Measurements from ENCODE around the gene MBOAT1.

Gene MBOAT1

GRCh38 chr6:20113649-20114224, 98.5 kb downstream of the MBOAT1 start:
- H3K4me3 ChIP-seq (ENCODE audit: low read length in 2 of 2): no peak overlapping the region
- no peaks in the 10 kb centered on the region for H3K27me3 ChIP-seq (ENCODE audit: control insufficient read depth in 2 of 2, insufficient read depth in 2 of 2, low read length in 2 of 2)
- H3K27ac ChIP-seq (ENCODE audit: low read depth in 2 of 2, low read length in 2 of 2): no peak overlapping the region
- no peaks in the 10 kb centered on the region for H3K4me1 ChIP-seq (ENCODE audit: control insufficient read depth in 2 of 2, insufficient read depth in 2 of 2, low read length in 2 of 2)
- peaks cover 49 to 65% of the 10 kb centered on the region in 2 donors for H3K36me3 ChIP-seq (ENCODE audit: control insufficient read depth in 2 of 2, insufficient read depth in 2 of 2, low read length in 2 of 2)
- H3K9me3 ChIP-seq (ENCODE audit: control insufficient read depth in 2 of 2, low read length in 2 of 2): no peaks in the 10 kb centered on the region
- H3K9ac ChIP-seq (ENCODE audit: low read depth in 1 of 2, low read length in 2 of 2): no peak overlapping the region

- H3K4me1 ChIP-seq (ENCODE audit: control insufficient read depth in 2 of 2, insufficient read depth in 2 of 2, low read length in 2 of 2): no peaks in the 10 kb centered on the region
- no peak overlapping the region for H3K27ac ChIP-seq (ENCODE audit: low read depth in 2 of 2, low read length in 2 of 2)
- H3K27me3 ChIP-seq (ENCODE audit: control insufficient read depth in 2 of 2, insufficient read depth in 2 of 2, low read length in 2 of 2): no peaks in the 10 kb centered on the region
- H3K9ac ChIP-seq (ENCODE audit: low read depth in 1 of 2, low read length in 2 of 2): no peak overlapping the region
- no peaks in the 10 kb centered on the region for H3K9me3 ChIP-seq (ENCODE audit: control insufficient read depth in 2 of 2, low read length in 2 of 2)
- no peak overlapping the region for H3K4me3 ChIP-seq (ENCODE audit: low read length in 2 of 2)
- peaks cover 48 to 65% of the 10 kb centered on the region in 2 donors for H3K36me3 ChIP-seq (ENCODE audit: control insufficient read depth in 2 of 2, insufficient read depth in 2 of 2, low read length in 2 of 2)
These were observed 99.4 kb downstream of the MBOAT1 start for GRCh38 chr6:20112841-20113240.

- Histone ChIP-seq H3K4me3 (ENCODE audit: low read length in 2 of 2) (no peak overlapping the region), H3K4me1 (ENCODE audit: control insufficient read depth in 2 of 2, insufficient read depth in 2 of 2, low read length in 2 of 2) (no peaks in the 10 kb centered on the region), H3K27ac (ENCODE audit: low read depth in 2 of 2, low read length in 2 of 2) (no peak overlapping the region), H3K27me3 (ENCODE audit: control insufficient read depth in 2 of 2, insufficient read depth in 2 of 2, low read length in 2 of 2) (no peaks in the 10 kb centered on the region), H3K36me3 (ENCODE audit: control insufficient read depth in 2 of 2, insufficient read depth in 2 of 2, low read length in 2 of 2) (peaks cover 46 to 63% of the 10 kb centered on the region in 2 donors), H3K9me3 (ENCODE audit: control insufficient read depth in 2 of 2, low read length in 2 of 2) (no peaks in the 10 kb centered on the region), H3K9ac (ENCODE audit: low read depth in 1 of 2, low read length in 2 of 2) (no peak overlapping the region)
These were observed 100.0 kb downstream of the MBOAT1 start for GRCh38 chr6:20112241-20112640.

GRCh38 chr6:20110478-20110877, 101.8 kb downstream of the MBOAT1 start:
- H3K9me3 ChIP-seq (ENCODE audit: control insufficient read depth in 2 of 2, low read length in 2 of 2): no peaks in the 10 kb centered on the region
- H3K36me3 ChIP-seq (ENCODE audit: control insufficient read depth in 2 of 2, insufficient read depth in 2 of 2, low read length in 2 of 2): peaks cover 48 to 63% of the 10 kb centered on the region in 2 donors

GRCh38 chr6:20109526-20109925, 102.7 kb downstream of the MBOAT1 start:
- peaks cover 48 to 60% of the 10 kb centered on the region in 2 donors for H3K36me3 ChIP-seq (ENCODE audit: control insufficient read depth in 2 of 2, insufficient read depth in 2 of 2, low read length in 2 of 2)

More at GRCh38 chr6:20110478-20110877, 101.8 kb downstream of the MBOAT1 start:
- Histone ChIP-seq H3K9ac (ENCODE audit: low read depth in 1 of 2, low read length in 2 of 2) (no peak overlapping the region), H3K4me3 (ENCODE audit: low read length in 2 of 2) (no peak overlapping the region), H3K27ac (ENCODE audit: low read depth in 2 of 2, low read length in 2 of 2) (no peak overlapping the region), H3K4me1 (ENCODE audit: control insufficient read depth in 2 of 2, insufficient read depth in 2 of 2, low read length in 2 of 2) (no peaks in the 10 kb centered on the region), H3K27me3 (ENCODE audit: control insufficient read depth in 2 of 2, insufficient read depth in 2 of 2, low read length in 2 of 2) (no peaks in the 10 kb centered on the region)

GRCh38 chr6:20105838-20106237, 106.4 kb downstream of the MBOAT1 start:
- H3K4me3 ChIP-seq (ENCODE audit: low read length in 2 of 2): no peak overlapping the region
- no peaks in the 10 kb centered on the region for H3K27me3 ChIP-seq (ENCODE audit: control insufficient read depth in 2 of 2, insufficient read depth in 2 of 2, low read length in 2 of 2)
- H3K36me3 ChIP-seq (ENCODE audit: control insufficient read depth in 2 of 2, insufficient read depth in 2 of 2, low read length in 2 of 2): peaks cover 39 to 45% of the 10 kb centered on the region in 2 donors
- no peak overlapping the region for H3K9ac ChIP-seq (ENCODE audit: low read depth in 1 of 2, low read length in 2 of 2)
- no peak overlapping the region for H3K27ac ChIP-seq (ENCODE audit: low read depth in 2 of 2, low read length in 2 of 2)
- no peaks in the 10 kb centered on the region for H3K4me1 ChIP-seq (ENCODE audit: control insufficient read depth in 2 of 2, insufficient read depth in 2 of 2, low read length in 2 of 2)
- no peaks in the 10 kb centered on the region for H3K9me3 ChIP-seq (ENCODE audit: control insufficient read depth in 2 of 2, low read length in 2 of 2)

More at GRCh38 chr6:20109526-20109925, 102.7 kb downstream of the MBOAT1 start:
- Histone ChIP-seq H3K9ac (ENCODE audit: low read depth in 1 of 2, low read length in 2 of 2) (no peak overlapping the region), H3K4me1 (ENCODE audit: control insufficient read depth in 2 of 2, insufficient read depth in 2 of 2, low read length in 2 of 2) (no peaks in the 10 kb centered on the region), H3K4me3 (ENCODE audit: low read length in 2 of 2) (no peak overlapping the region), H3K9me3 (ENCODE audit: control insufficient read depth in 2 of 2, low read length in 2 of 2) (no peaks in the 10 kb centered on the region), H3K27ac (ENCODE audit: low read depth in 2 of 2, low read length in 2 of 2) (no peak overlapping the region), H3K27me3 (ENCODE audit: control insufficient read depth in 2 of 2, insufficient read depth in 2 of 2, low read length in 2 of 2) (no peaks in the 10 kb centered on the region)

- no peaks in the 10 kb centered on the region for H3K4me1 ChIP-seq (ENCODE audit: control insufficient read depth in 2 of 2, insufficient read depth in 2 of 2, low read length in 2 of 2)
- H3K9me3 ChIP-seq (ENCODE audit: control insufficient read depth in 2 of 2, low read length in 2 of 2): no peaks in the 10 kb centered on the region
- H3K4me3 ChIP-seq (ENCODE audit: low read length in 2 of 2): no peak overlapping the region
- H3K27ac ChIP-seq (ENCODE audit: low read depth in 2 of 2, low read length in 2 of 2): no peak overlapping the region
- H3K36me3 ChIP-seq (ENCODE audit: control insufficient read depth in 2 of 2, insufficient read depth in 2 of 2, low read length in 2 of 2): peaks cover 48 to 54% of the 10 kb centered on the region in 2 donors
- no peaks in the 10 kb centered on the region for H3K27me3 ChIP-seq (ENCODE audit: control insufficient read depth in 2 of 2, insufficient read depth in 2 of 2, low read length in 2 of 2)
- no peak overlapping the region for H3K9ac ChIP-seq (ENCODE audit: low read depth in 1 of 2, low read length in 2 of 2)
These were observed 107.6 kb downstream of the MBOAT1 start for GRCh38 chr6:20104696-20105095.

- no peaks in the 10 kb centered on the region for H3K4me1 ChIP-seq (ENCODE audit: control insufficient read depth in 2 of 2, insufficient read depth in 2 of 2, low read length in 2 of 2)
- no peak overlapping the region for H3K4me3 ChIP-seq (ENCODE audit: low read length in 2 of 2)
- H3K27ac ChIP-seq (ENCODE audit: low read depth in 2 of 2, low read length in 2 of 2): no peak overlapping the region
- H3K36me3 ChIP-seq (ENCODE audit: control insufficient read depth in 2 of 2, insufficient read depth in 2 of 2, low read length in 2 of 2): peaks cover 43 to 48% of the 10 kb centered on the region in 2 donors
- no peak overlapping the region for H3K9ac ChIP-seq (ENCODE audit: low read depth in 1 of 2, low read length in 2 of 2)
- H3K27me3 ChIP-seq (ENCODE audit: control insufficient read depth in 2 of 2, insufficient read depth in 2 of 2, low read length in 2 of 2): no peaks in the 10 kb centered on the region
- H3K9me3 ChIP-seq (ENCODE audit: control insufficient read depth in 2 of 2, low read length in 2 of 2): no peaks in the 10 kb centered on the region
These were observed 109.7 kb downstream of the MBOAT1 start for GRCh38 chr6:20102397-20103073.

GRCh38 chr6:20099156-20099555, 113.1 kb downstream of the MBOAT1 start:
- H3K36me3 ChIP-seq (ENCODE audit: control insufficient read depth in 2 of 2, insufficient read depth in 2 of 2, low read length in 2 of 2): peaks cover 30 to 36% of the 10 kb centered on the region in 2 donors
- H3K4me3 ChIP-seq (ENCODE audit: low read length in 2 of 2): no peak overlapping the region
- no peaks in the 10 kb centered on the region for H3K4me1 ChIP-seq (ENCODE audit: control insufficient read depth in 2 of 2, insufficient read depth in 2 of 2, low read length in 2 of 2)
- no peaks in the 10 kb centered on the region for H3K27me3 ChIP-seq (ENCODE audit: control insufficient read depth in 2 of 2, insufficient read depth in 2 of 2, low read length in 2 of 2)
- no peak overlapping the region for H3K27ac ChIP-seq (ENCODE audit: low read depth in 2 of 2, low read length in 2 of 2)
- H3K9ac ChIP-seq (ENCODE audit: low read depth in 1 of 2, low read length in 2 of 2): no peak overlapping the region
- H3K9me3 ChIP-seq (ENCODE audit: control insufficient read depth in 2 of 2, low read length in 2 of 2): no peaks in the 10 kb centered on the region

- Histone ChIP-seq H3K4me1 (ENCODE audit: control insufficient read depth in 2 of 2, insufficient read depth in 2 of 2, low read length in 2 of 2) (no peaks in the 10 kb centered on the region), H3K4me3 (ENCODE audit: low read length in 2 of 2) (no peak overlapping the region), H3K27ac (ENCODE audit: low read depth in 2 of 2, low read length in 2 of 2) (no peak overlapping the region), H3K9me3 (ENCODE audit: control insufficient read depth in 2 of 2, low read length in 2 of 2) (no peaks in the 10 kb centered on the region), H3K27me3 (ENCODE audit: control insufficient read depth in 2 of 2, insufficient read depth in 2 of 2, low read length in 2 of 2) (no peaks in the 10 kb centered on the region), H3K9ac (ENCODE audit: low read depth in 1 of 2, low read length in 2 of 2) (no peak overlapping the region), H3K36me3 (ENCODE audit: control insufficient read depth in 2 of 2, insufficient read depth in 2 of 2, low read length in 2 of 2) (peaks cover 28 to 32% of the 10 kb centered on the region in 2 donors)
These were observed 113.9 kb downstream of the MBOAT1 start for GRCh38 chr6:20098267-20098876.
